Inferior parietal cortex (tissue), 1 donor: Measurements from ENCODE around the gene MAP2K7.
"Not testable (repeated sequence)": the region's sequence is repeated elsewhere in the genome, so short reads cannot be mapped to it uniquely, and the experiment has no call there.

Experiments used
- DNase-seq: peaks from one replicate; pipeline ENCODE4 v3.0.0-alpha.2; 2016; ENCODE audit errors: extremely low spot score

The MAP2K7 gene

GRCh38 chr19:7908078-7908699 lies 4.5 kb downstream of the MAP2K7 start:
- no peak for DNase-seq

- DNase-seq, result no peak
Measured at GRCh38 chr19:7908742-7909461, 5.2 kb downstream of the MAP2K7 start.

DNA sequence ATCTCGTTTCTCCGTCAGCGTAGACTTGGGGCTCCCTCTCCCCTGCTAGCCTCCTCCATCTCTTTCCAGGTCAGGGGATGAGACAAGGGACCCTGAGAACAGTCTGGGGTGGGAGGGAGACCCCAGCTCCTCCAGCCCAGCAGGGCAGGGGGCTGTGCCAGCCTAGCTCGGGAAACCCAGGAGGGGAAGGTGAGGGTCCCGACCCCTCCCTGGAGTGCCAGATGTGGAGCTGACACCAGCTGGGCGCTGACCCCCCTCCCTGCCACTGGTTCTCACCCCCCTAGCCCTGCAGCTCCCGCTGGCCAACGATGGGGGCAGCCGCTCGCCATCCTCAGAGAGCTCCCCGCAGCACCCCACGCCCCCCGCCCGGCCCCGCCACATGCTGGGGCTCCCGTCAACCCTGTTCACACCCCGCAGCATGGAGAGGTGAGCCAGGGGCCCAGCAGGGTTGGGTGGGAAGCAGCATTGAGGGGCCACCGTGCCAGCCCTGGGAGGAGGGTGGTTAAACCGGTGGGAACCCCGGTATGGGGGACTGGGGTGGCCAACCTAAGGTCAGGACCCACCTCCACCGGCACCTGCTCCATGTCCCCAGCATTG lies 5.9 kb downstream of the MAP2K7 start:
- no peak for DNase-seq

DNA sequence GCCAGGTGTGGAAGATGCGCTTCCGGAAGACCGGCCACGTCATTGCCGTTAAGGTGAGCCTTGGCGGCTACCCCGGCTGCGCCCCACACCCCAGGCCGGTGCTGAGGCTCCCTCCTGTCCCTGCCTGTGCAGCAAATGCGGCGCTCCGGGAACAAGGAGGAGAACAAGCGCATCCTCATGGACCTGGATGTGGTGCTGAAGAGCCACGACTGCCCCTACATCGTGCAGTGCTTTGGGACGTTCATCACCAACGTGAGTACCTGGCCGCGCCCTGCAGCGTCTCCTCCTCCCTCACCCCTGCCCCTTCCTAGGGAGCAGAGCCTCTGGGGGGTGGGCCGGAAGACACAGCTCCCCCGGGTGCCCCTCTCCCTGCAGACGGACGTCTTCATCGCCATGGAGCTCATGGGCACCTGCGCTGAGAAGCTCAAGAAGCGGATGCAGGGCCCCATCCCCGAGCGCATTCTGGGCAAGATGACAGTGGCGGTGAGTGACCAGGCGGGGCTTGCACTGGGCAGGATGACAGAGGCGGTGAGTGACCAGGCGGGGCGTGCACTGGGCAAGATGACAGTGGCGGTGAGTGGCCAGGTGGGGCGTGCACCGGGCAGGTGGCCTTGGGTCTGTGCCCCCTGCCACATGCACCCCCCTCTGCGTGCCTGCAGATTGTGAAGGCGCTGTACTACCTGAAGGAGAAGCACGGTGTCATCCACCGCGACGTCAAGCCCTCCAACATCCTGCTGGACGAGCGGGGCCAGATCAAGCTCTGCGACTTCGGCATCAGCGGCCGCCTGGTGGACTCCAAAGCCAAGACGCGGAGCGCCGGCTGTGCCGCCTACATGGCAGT lies 6.9 kb downstream of the MAP2K7 start:
- no peak for DNase-seq

GRCh38 chr19:7911508-7912143 lies 7.9 kb downstream of the MAP2K7 start:
- DNase-seq, result no peak

GRCh38 chr19:7912144-7912696 lies 8.5 kb downstream of the MAP2K7 start:
- DNase-seq, result no peak

GRCh38 chr19:7912697-7913564 lies 9.3 kb downstream of the MAP2K7 start:
- no peak for DNase-seq

GRCh38 chr19:7913652-7914051 lies 10.0 kb downstream of the MAP2K7 start:
- DNase-seq, result no peak

- no peak for DNase-seq
Measured at GRCh38 chr19:7914099-7914498, 10.4 kb downstream of the MAP2K7 start.

GRCh38 chr19:7914598-7915045 lies 10.9 kb downstream of the MAP2K7 start, which contains the start of gene TGFBR3L:
TSS of gene TGFBR3L (plus strand) at chr19:7914830.
- no peak for DNase-seq

DNA sequence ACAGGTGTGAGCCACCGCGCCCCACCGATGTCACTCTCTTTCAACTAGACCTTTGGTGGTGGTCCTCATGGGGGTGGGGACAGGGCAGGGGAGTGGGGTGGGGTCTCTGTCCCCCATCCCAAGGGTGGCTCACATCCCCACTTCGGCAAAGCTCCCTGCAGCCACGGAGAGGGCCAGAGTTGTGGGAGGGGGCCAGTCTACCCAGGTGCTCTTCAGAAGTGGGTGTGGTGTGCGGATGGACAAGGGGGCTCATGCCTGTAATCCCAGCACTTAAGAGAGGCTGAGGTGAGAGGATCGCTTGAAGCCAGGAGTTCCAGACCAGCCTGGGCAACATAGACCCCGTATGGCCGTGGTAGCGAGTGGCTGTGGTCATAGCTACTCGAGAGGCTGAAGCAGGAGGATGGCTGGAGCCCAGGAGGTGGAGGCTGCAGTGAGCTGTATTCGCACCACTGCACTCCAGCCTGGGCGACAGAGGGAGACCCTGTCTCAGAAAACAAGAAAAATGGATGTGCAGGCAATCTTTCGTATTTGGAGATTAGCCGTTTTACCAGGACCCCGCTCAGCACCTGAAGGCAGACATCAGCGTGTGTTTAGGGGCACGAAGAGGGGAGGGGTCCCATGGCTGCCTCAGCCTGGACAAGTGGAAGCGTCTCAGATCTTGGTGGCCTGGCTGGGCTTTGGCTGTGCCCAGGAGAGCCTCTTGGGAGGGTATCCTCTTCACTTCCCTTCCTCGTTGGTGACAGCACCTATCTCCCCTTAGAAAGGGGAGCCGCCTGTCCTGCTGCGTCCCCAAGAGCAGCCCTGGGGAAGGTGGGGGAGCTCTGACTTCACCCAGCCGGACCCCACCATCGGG lies 11.8 kb downstream of the MAP2K7 start:
- no peak for DNase-seq

DNA sequence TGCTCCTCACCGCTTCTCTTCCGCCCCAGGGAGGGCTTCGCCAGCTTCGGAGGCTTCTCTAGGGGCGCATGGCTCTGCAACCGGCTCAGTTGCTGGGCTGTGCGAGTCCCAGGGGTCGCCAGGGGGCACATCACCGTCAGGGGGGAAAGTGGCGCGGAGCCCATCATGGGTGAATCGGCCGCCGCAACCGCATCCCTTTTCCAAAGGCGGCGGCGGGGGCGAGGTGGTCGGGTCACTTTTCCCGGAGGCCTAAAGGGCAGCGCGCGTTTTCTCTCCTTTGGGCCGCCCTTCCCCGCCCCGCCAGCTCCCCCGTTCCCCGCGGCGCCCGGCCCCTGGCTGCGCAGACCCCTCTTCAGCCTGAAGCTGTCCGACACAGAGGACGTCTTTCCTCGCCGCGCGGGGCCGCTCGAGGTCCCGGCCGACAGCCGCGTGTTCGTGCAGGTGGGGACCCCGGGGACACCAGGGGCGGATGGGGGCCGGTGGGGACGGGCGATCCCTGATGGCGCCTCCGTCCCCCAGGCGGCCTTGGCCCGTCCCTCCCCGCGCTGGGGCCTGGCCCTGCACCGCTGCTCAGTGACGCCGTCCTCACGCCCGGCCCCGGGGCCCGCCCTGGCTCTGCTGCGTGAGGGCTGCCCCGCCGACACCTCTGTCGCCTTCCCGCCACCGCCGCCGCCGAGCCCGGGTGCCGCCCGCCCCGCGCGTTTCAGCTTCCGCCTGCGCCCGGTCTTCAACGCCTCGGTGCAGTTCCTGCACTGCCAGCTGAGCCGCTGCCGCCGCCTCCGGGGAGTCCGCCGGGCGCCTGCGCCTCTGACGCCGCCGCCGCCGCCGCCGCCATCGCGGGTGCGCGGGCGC lies 12.7 kb downstream of the MAP2K7 start:
- DNase-seq, result no peak

DNA sequence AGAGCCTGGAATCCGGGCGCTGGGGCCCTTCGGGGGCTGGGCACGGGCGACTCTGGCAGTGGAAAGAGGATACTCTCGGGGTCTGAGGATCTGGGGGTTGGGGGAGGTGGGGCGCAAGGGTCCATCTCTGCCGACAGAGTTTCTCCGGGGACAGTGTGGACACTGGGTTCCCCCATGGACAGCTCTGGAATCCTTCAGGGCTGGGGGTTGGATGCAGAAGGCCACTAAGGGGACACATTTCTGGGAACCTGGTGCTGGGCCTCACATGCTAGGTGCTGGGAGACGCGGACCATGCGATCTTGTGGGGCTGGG lies 13.2 kb downstream of the MAP2K7 start:
- DNase-seq, result no peak

- DNase-seq, result no peak
Measured at GRCh38 chr19:7917267-7918061, 13.8 kb downstream of the MAP2K7 start.

DNA sequence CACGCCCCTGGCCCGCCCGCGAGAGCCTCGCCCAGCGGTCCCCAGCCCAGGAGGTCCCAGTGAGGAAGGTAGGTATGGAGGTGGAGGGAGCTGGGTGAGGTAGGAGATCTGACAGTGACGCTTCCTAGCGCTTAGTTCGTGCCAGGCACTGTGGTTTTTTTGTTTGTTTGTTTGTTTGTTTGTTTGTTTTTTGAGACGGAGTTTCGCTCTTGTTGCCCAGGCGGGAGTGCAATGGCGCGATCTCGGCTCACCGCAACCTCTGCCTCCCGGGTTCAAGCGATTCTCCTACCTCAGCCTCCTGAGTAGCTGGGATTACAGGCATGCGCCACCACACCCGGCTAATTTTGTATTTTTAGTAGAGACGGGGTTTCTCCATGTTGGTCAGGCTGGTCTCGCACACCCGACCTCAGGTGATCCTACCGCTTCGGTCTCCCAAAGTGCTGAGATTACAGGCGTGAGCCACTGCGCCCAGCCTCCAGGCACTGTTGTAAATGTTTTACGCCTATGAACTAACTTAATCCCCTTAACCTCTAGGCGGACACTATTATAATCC lies 14.5 kb downstream of the MAP2K7 start:
- DNase-seq, result not testable (repeated sequence)

GRCh38 chr19:7918615-7919421 lies 15.1 kb downstream of the MAP2K7 start:
- no peak for DNase-seq
